Posterior cingulate gyrus (tissue), 11 donors: Measurements from ENCODE around the gene BICRAL.
"Not testable (repeated sequence)": the region's sequence is repeated elsewhere in the genome, so short reads cannot be mapped to it uniquely, and the experiment has no call there.

Source experiments
- DNase-seq, 10 donors: peaks; one replicate each; pipeline versions ENCODE4 v3.0.0 to v3.0.0-alpha.2; 2020 to 2021; ENCODE audit warnings: mixed read lengths in 3 of 10
- intact Hi-C: fragments of 100-400 bp; cut with DNase I; formaldehyde crosslinking; loops from one replicate; pipeline ENCODE4 v1.15.1; 2023

The BICRAL gene

GRCh38 chr6:42786525-42786985, 4.7 kb downstream of the BICRAL start:
- DNase-seq, result no peak
- intact Hi-C loops, result loop anchor here (10.0 kb wide), 2 partner anchors 62 to 108 kb away; partner anchors contain the start of gene PRPH2

- no peak for DNase-seq
- intact Hi-C loops, result loop anchor here (10.0 kb wide), 2 partner anchors 62 to 108 kb away; partner anchors contain the start of gene PRPH2
Observed at GRCh38 chr6:42787063-42787472, 5.2 kb downstream of the BICRAL start.

DNA sequence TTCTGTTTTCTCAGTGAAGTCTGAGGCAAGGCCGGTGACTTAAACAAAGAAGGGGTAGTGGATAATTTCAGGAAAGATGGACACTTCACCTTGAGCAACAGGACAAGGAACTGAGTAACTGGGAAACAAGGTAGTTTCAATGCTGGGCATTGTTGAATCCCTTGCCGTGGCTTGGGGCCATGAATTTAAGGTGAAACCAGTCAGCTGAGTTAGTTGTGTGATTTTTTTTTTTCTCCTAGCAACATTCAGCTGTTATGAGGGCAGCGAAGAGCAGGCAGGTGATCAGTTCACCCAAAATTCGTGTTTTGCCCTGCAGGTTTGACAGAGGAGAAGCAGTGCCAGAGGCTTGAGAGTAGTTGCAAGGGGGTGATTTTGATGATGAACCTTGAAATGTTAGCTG, 6.8 kb downstream of the BICRAL start:
- DNase-seq, result no peak
- intact Hi-C loops, result loop anchor here (10.0 kb wide), 2 partner anchors 64 to 106 kb away; partner anchors contain the start of gene PRPH2

DNA sequence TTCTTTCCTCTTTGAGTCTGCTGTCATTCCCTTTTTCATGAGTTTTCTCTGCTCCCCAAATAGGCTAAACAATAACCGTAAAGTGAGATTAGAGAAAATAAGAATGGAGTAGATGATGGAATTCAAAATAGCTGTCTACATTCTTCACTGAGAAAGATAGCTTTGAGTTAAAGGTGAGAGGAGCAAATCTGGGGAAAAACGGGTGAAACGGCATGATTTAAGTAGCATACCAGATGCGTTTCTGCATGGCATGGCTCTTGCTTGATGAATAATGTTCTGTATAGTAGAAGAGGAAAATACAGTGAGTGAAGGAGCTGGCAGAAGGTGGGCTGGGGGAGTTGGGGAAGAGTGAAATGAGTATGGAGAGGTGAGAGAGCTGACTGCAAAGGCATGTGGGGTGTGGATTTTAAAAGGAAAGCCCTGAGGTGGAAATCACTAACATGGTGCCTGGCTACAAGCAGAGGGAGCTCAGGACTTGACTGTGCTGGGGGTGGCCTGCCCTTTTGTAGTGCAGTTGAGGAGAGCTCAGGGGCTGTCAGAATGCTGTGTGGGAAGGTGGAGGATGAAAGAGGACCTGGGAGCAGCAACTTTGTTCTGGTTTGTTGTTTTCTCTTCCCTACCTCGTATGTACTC, 8.8 kb downstream of the BICRAL start:
- no peak for DNase-seq
- intact Hi-C loops, result no loop called here

DNA sequence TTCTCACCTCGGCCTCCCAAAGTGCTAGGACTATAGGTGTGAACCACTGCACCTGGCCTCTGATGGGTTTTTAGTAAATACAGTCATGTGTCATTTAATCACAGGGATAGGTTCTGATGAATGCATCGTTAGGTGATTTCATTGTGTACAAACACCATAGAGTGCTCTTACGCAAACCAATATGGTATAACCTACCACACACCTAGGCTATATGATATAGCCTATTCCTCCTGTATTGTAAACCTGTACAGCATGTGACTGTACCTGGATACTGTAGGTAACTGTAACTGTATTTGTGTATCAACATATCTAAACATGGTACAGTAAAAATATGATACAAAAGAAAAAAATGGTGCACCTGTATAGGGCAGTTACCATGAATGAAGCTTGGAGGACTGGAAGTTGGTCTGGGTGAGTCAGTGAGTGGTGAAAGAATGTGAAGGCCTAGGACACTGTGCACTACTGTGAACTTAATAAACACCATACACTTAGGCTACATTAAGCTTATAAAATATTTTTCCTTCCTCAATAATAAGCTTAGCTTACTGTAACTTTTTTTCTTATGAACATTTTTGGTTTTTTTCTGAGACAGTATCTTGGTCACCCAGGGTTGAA, 10.0 kb downstream of the BICRAL start:
- DNase-seq, result no peak
- intact Hi-C loops, result no loop called here

GRCh38 chr6:42795651-42796050, 13.8 kb downstream of the BICRAL start:
- no peak for DNase-seq
- intact Hi-C loops, result no loop called here

DNA sequence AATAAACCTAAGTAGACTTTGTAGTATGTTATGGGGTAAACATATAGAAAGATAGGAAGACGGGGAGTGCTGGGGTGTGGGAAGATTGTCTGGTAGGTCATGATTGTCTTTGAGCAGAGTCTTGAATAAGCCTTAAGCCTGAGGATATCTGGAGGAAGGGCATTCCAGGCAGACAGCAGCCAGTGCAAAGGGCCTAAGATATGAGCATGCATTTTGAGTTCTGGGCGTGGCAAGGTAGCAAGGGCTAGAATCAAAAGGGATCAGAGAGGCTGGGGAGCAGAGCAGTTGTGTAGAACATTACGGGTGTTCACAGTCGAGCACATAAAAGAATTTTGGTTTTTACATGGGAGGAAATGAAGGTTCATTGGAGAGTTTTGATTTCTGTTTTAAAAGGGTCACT, 14.3 kb downstream of the BICRAL start:
- no peak for DNase-seq
- intact Hi-C loops, result no loop called here

GRCh38 chr6:42797696-42798095, 15.8 kb downstream of the BICRAL start:
- intact Hi-C loops, DNase-seq: not testable (repeated sequence)

- intact Hi-C loops, result no loop called here
- no peak for DNase-seq
Observed at GRCh38 chr6:42805297-42805861, 23.5 kb downstream of the BICRAL start.

DNA sequence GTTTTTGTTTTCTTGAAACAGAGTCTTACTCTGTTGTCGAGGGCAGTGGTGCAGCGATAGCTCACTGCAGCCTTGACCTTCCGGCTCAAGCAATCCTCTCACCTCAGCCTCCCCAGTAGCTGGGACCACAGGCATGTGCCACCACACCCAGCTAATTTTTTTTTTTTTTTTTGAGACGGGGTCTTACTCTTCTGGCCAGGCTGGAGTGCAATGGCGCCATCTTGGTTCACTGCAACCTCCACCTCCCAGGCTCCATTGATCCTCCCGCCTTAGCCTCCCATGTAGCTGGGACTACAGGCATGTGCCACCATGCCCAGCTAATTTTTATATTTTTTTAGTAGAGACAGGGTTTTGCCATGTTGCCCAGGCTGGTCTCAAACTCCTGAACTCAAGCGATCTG, 24.5 kb downstream of the BICRAL start:
- DNase-seq, intact Hi-C loops: not testable (repeated sequence)

DNA sequence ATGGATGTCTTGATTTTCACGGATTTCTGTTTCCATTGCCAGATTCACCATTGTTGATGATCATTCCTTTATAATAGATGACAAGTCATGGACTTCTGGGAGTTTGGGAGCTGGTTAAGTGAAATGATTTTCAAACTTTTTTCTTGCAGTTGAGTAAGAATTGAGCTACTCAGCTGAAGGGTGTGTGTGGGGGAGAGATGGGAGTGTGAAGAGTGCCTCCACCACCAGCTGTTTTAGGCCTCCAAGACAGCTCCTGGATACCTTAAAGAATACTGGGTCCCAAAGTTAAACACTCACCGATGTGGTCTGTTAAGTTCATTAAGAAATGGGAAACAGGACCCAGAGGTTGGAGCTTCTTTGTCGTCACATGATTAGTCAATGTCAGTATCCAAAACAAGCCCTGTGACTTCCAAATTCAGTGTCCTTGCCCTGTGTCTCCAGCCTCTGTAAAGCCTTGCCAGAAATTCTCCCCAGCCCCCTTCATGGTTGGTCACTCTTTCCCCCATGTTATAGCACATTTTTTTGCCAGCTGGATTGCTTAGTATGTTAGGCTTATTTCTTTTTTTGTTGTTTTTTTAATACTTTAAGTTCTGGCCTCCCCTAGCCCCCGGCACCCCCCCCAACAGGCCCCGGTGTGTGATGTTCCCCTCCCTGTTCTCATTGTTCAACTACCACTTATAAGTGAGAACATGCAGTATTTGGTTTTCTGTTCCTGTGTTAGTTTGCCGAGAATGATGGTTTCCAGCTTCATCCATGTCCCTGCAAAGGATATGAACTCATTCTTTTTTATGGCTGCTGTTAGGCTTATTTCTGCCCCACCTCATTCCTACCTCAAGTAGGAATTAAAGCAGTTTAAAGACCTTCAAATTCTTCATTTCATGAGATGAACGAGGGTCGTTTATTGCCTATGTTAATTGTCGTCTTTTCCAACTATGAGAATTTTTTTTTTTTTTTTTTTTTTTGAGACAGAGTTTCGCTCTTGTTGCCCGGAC, 26.9 kb downstream of the BICRAL start:
- DNase-seq, result no peak
- intact Hi-C loops, result no loop called here

- DNase-seq, result no peak
- intact Hi-C loops, result no loop called here
Observed at GRCh38 chr6:42813074-42813645, 31.3 kb downstream of the BICRAL start.

GRCh38 chr6:42813906-42814444, 32.1 kb downstream of the BICRAL start:
- no peak for DNase-seq
- intact Hi-C loops, result no loop called here

DNA sequence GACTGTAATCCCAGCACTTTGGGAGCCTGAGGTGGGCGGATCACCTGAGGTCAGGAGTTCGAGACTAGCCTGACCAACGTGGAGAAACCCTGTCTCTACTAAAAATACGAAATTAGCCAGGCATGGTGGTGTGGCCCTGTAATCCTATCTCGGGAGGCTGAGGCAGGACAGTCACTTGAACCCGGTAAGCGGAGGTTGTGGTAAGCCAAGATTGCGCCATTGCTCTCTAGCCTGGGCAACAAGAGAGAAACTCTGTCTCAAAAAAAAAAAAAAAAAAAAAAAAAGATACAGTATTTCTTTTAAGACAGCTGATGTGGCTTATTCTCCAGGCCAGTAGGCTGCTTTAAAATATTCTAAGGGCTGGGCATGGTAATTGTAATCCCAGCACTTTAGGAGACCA, 33.9 kb downstream of the BICRAL start:
- intact Hi-C loops, DNase-seq: not testable (repeated sequence)

GRCh38 chr6:42817907-42818306, 36.1 kb downstream of the BICRAL start:
- intact Hi-C loops, result no loop called here
- DNase-seq, result no peak

- no peak for DNase-seq
- intact Hi-C loops, result no loop called here
Observed at GRCh38 chr6:42818416-42818815, 36.6 kb downstream of the BICRAL start.

DNA sequence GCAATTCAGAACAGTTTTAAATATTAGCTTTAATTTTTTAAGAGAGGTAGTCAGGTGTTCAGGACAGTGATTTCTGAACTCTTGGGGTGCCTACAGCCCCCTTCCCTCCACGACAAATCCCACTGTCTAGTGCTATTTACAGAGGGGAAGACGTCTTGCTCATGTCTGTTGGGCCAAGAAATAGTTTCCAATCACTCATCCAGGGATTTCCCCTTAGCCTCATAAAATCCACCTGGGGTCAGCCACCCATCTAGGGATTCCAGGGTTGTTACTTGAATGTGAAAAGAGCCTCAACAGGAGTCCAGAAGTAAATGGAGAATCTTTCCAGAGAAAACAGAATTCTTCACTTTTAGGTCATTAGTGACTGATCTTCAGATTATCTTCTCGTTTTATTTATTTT, 37.0 kb downstream of the BICRAL start:
- DNase-seq, result no peak
- intact Hi-C loops, result no loop called here

DNA sequence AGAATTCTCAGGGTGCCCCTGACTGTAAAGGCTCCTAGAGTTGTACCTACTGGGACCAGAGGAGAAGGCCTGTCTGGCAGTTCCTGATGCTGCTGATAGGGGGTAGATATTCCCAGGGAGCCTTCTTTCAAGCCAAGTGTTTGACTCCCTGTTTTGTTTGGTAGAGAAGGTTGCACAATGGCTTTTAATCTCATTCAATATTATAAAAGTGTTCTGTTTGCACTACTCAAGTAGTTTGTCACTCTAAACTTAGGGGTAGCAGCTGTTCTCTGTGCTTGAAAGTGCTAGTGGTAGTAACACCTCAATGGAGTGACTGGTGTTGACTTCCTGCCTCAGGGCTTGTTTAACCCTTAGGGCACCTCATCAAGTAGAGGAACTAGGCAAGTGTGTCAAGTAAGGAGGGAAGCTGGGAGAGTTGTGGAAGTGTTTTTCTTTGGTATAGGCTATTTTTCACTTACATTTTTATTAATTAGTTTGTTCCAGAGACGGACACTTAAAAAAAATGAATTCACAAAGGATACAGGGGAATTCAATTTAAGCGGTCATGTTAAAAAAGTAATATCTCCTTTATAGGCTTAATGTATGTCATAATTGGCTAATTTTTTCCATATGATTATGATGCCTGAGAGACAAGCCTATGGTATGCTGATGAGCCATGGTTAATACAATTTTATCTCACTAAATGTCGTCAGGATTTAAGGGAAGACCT, 38.1 kb downstream of the BICRAL start:
- intact Hi-C loops, result no loop called here

More for the DNA sequence above, 38.1 kb downstream of the BICRAL start:
- DNase-seq, result no peak
